A549 (cell line): ENCODE data around the gene CDYL. TPM values are rescaled to one million over a fixed set of nuclear protein-coding genes. Genes with fewer than 3 reads are reported as not detected.

Experiments used
- ATAC-seq, 2 experiments: fragments of 200-7000 bp in 1 of 2; fragments of >200 bp in 1 of 2; cut with Nextera tagmentation in 1 of 2; cut with Tn5 transposase in 1 of 2; 3 replicates each; pipeline versions ENCODE4 v1.8.0 to v1.9.1; 2018 to 2020; ENCODE audit warnings: mild to moderate bottlenecking in 1 of 2, moderate library complexity in 1 of 2
- CTCF ChIA-PET: fragments of 300-600 bp; sonication (Branson Sonifier 250); formaldehyde crosslinking; extraction: SDS; loops from one replicate; lab custom pipeline; 2021; ENCODE audit warnings: antibody characterized with exemption, inconsistent platforms; lab: Yijun Ruan, JAX
- POLR2A ChIA-PET: fragments of 350-600 bp; formaldehyde crosslinking; extraction: SDS; loops from one replicate; lab custom pipeline; 2021; ENCODE audit warnings: antibody characterized with exemption, inconsistent platforms; lab: Yijun Ruan, JAX
- DNase-seq, 2 experiments: peaks; one replicate each; pipeline versions ENCODE4 v3.0.0 to v3.0.0-alpha.2; 2011 to 2016; ENCODE audit warnings: low read depth in 1 of 2, low spot score in 1 of 2
- FAIRE-seq: peaks from 2 replicates; lab custom pipeline; 2011; peaks lifted over from hg19 to GRCh38; lab: Jason Lieb, UNC
- H3K27ac ChIP-seq, 2 experiments: fragments of >200 bp; sonication (Bioruptor Twin); formaldehyde crosslinking; 3 replicates each; pipeline ENCODE4 v1.5.1; 2016 to 2017
- H3K4me1 ChIP-seq: fragments of >200 bp; sonication (Bioruptor Twin); formaldehyde crosslinking; 3 replicates; pipeline ENCODE4 v1.6.1; 2016
- H3K4me2 ChIP-seq: fragments of >200 bp; sonication (Bioruptor Twin); formaldehyde crosslinking; 3 replicates; pipeline ENCODE4 v1.6.1; 2016
- H3K4me3 ChIP-seq: fragments of >200 bp; sonication (Bioruptor Twin); formaldehyde crosslinking; 3 replicates; pipeline ENCODE4 v1.5.1; 2016
- H3K9me3 ChIP-seq: fragments of >200 bp; sonication (Bioruptor Twin); formaldehyde crosslinking; 3 replicates; pipeline ENCODE4 v1.6.1; 2016
- ATOH8 ChIP-seq: fragments of 250-450 bp; sonication (Bioruptor Pico); IDR thresholded peaks from 2 replicates; pipeline ENCODE4 v1.5.0; 2020; ENCODE audit warnings: low read depth, mild to moderate bottlenecking, moderate library complexity
- BHLHE40 ChIP-seq: IDR thresholded peaks from 2 replicates; pipeline ENCODE4 v1.6.1; 2012; ENCODE audit warnings: low read depth, low read length, inconsistent platforms
- CBX2 ChIP-seq: fragments of 200-600 bp; sonication (generic); IDR thresholded peaks from 2 replicates; pipeline ENCODE4 v1.6.1; 2016; ENCODE audit warnings: low read depth, mild to moderate bottlenecking, borderline replicate concordance
- CEBPB ChIP-seq, 2 experiments: fragments of >200 bp in 1 of 2; sonication (Bioruptor Twin) in 1 of 2; formaldehyde crosslinking in 1 of 2; IDR thresholded peaks; 2 replicates each; pipeline ENCODE4 v1.6.1; 2012 to 2016
- EHMT2 ChIP-seq: fragments of 200-600 bp; sonication (generic); IDR thresholded peaks from 2 replicates; pipeline ENCODE4 v1.6.1; 2016; ENCODE audit warnings: antibody characterized with exemption, low read depth, mild to moderate bottlenecking, moderate library complexity
- HDAC2 ChIP-seq: fragments of 200-600 bp; sonication (generic); IDR thresholded peaks from 2 replicates; pipeline ENCODE4 v1.6.1; 2016
- HES2 ChIP-seq: fragments of >200 bp; sonication (Bioruptor Twin); formaldehyde crosslinking; IDR thresholded peaks from 2 replicates; pipeline ENCODE4 v1.6.1; 2016
- HOXB13 ChIP-seq: fragments of 250-450 bp; sonication (Bioruptor Pico); IDR thresholded peaks from 2 replicates; pipeline ENCODE4 v1.5.0; 2020; ENCODE audit warnings: low read depth, mild to moderate bottlenecking, moderate library complexity
- JUNB ChIP-seq: fragments of >200 bp; sonication (Bioruptor Twin); formaldehyde crosslinking; IDR thresholded peaks from 2 replicates; pipeline ENCODE4 v1.6.1; 2016
- NPAS2 ChIP-seq: fragments of 250-450 bp; sonication (Bioruptor Pico); IDR thresholded peaks from 2 replicates; pipeline ENCODE4 v1.8.0; 2022; ENCODE audit warnings: mild to moderate bottlenecking, moderate library complexity, borderline replicate concordance
- PHF8 ChIP-seq: fragments of 200-600 bp; sonication (generic); IDR thresholded peaks from 2 replicates; pipeline ENCODE4 v1.6.1; 2016; ENCODE audit warnings: low read depth, mild to moderate bottlenecking, antibody characterized with exemption, moderate library complexity, borderline replicate concordance
- RAD21 ChIP-seq, 2 experiments: fragments of >200 bp in 1 of 2; sonication (Bioruptor Twin) in 1 of 2; formaldehyde crosslinking in 1 of 2; IDR thresholded peaks in 1 of 2; conservative IDR thresholded peaks in 1 of 2; 2 replicates in 1 of 2; 3 replicates in 1 of 2; pipeline ENCODE4 v1.6.1; 2012 to 2018; ENCODE audit warnings: inconsistent platforms in 1 of 2
- REST ChIP-seq: fragments of 200-600 bp; sonication (generic); IDR thresholded peaks from 2 replicates; pipeline ENCODE4 v1.6.1; 2016; ENCODE audit warnings: antibody characterized with exemption, mild to moderate bottlenecking, moderate library complexity
- SMC3 ChIP-seq: fragments of >200 bp; sonication (Bioruptor Twin); formaldehyde crosslinking; IDR thresholded peaks from 3 replicates; pipeline ENCODE4 v1.6.1; 2018; ENCODE audit warnings: inconsistent platforms
- ZNF302 ChIP-seq: fragments of 250-450 bp; sonication (Bioruptor Pico); IDR thresholded peaks from 2 replicates; pipeline ENCODE4 v1.9.0; 2021; ENCODE audit warnings: inconsistent platforms, mild to moderate bottlenecking, moderate library complexity
- ZSCAN20 ChIP-seq: fragments of 250-450 bp; sonication (Bioruptor Pico); IDR thresholded peaks from 2 replicates; pipeline ENCODE4 v1.8.0; 2022; ENCODE audit warnings: mild to moderate bottlenecking, moderate library complexity
- WGBS: methylation state at CpG from one replicate; pipeline ENCODE4 v1.1.6; 2017; ENCODE audit errors: missing lambda C conversion rate; 5-methylcytosine and 5-hydroxymethylcytosine counted together
- polyA plus RNA-seq, 4 experiments: library from polyadenylated mRNA; depleted of rRNA in 3 of 4; stranded (reverse); fragments of >200 nt; fragmentation: RNase III in 1 of 4; extraction: RNeasy Plus Mini Kit Qiagen cat#74134 plus additional on column Dnase treatment in 1 of 4; gene quantifications; 2 replicates in 3 of 4; 3 replicates in 1 of 4; pipeline ENCODE4 v1.2.3, GENCODE V29; 2011 to 2017

Gene CDYL
- polyA plus RNA-seq, 2 of the 4 experiments (the other 2 are of a cell fraction) = 18.6 to 42.7 TPM

GRCh38 chr6:4852938-4853337 lies 76.7 kb downstream of the CDYL start:
- H3K4me3 ChIP-seq = no peak overlapping the region
- DNase-seq (no peak), ATAC-seq (no peak), FAIRE-seq (no peak)
- H3K9me3 ChIP-seq = no peaks in the 10 kb centered on the region
- H3K4me1 ChIP-seq = peaks cover 27% of the 10 kb centered on the region
- CTCF ChIA-PET = interaction anchor here (0.6 kb wide), 1 partner anchor 120 kb away, joined by 3 read pairs; no protein-coding TSS in a partner anchor
- POLR2A ChIA-PET = no interaction called here
- WGBS = 89% methylated on average over 5 of the region's 5 CpGs
- TF ChIP-seq SMC3 (no peak), EHMT2 (no peak), ATOH8 (CRISPR knock-in tag) (no peak), NPAS2 (CRISPR knock-in tag) (no peak), PHF8 (no peak), HES2 (no peak), RAD21 (conservative IDR thresholded peaks at IDR 0.05 in 1 of 2, IDR thresholded peaks at IDR 0.05 in 1 of 2) (no peak), HOXB13 (CRISPR knock-in tag) (no peak), BHLHE40 (no peak), JUNB (no peak)
- no peak overlapping the region for H3K27ac ChIP-seq
- H3K4me2 ChIP-seq = no peak overlapping the region

- ATAC-seq (peak in 1 of 2 experiments; percentile 27; a peak in 2 of 6 replicates), FAIRE-seq (no peak)
- peaks cover 23% of the 10 kb centered on the region for H3K4me1 ChIP-seq
- no peak overlapping the region for H3K4me3 ChIP-seq
- H3K4me2 ChIP-seq = peak overlapping the region; percentile 52
- TF ChIP-seq EHMT2 = 0 out of 2 replicates have a peak, but pooled peaks have one; percentile 22
- peak; percentile 72 for TF ChIP-seq REST
- no peak for TF ChIP-seq CEBPB (IDR thresholded peaks at IDR 0.05)
- TF ChIP-seq ZNF302 (CRISPR knock-in tag) = no peak
- no peak for TF ChIP-seq BHLHE40
- TF ChIP-seq ZSCAN20 (CRISPR knock-in tag) = no peak
- no peak for TF ChIP-seq HDAC2
- TF ChIP-seq, all 56 proteins: peak for 2
- DNase-seq = no peak
- WGBS = 64% methylated on average over 4 of the region's 4 CpGs
- CTCF ChIA-PET = interaction anchor here (0.6 to 0.7 kb wide), 3 partner anchors 8 to 121 kb away, joined by 3 read pairs; no protein-coding TSS in a partner anchor
- Histone ChIP-seq H3K27ac (peak overlapping the region in 1 of 2 experiments; percentile 30; a peak in 1 of 6 replicates), H3K9me3 (no peaks in the 10 kb centered on the region)
- POLR2A ChIA-PET = no interaction called here
These were observed 77.1 kb downstream of the CDYL start for GRCh38 chr6:4853349-4853748.

GRCh38 chr6:4853782-4854511 lies 77.7 kb downstream of the CDYL start:
- H3K4me2 ChIP-seq = peak overlapping the region; percentile 52
- ChIA-PET POLR2A (interaction anchor here (0.6 kb wide), 1 partner anchor 17 kb away, joined by 3 read pairs; no protein-coding TSS in a partner anchor), CTCF (interaction anchor here (0.6 to 0.7 kb wide), 2 partner anchors 9 to 63 kb away, joined by 3 read pairs; no protein-coding TSS in a partner anchor)
- peak overlapping the region in 1 of 2 experiments; percentile 30; a peak in 1 of 6 replicates for H3K27ac ChIP-seq
- WGBS = 57% methylated on average over 16 of the region's 16 CpGs
- peak; percentile 81 to 82 for ATAC-seq
- DNase-seq = peak; percentile 24 to 34
- no peak for FAIRE-seq
- peaks cover 23% of the 10 kb centered on the region for H3K4me1 ChIP-seq
- no peaks in the 10 kb centered on the region for H3K9me3 ChIP-seq
- TF ChIP-seq HES2 (no peak), CBX2 (no peak), EHMT2 (no peak), REST (0 out of 2 replicates have a peak, but pooled peaks have one; percentile 13)
- H3K4me3 ChIP-seq = no peak overlapping the region
